GM12878 (cell line): Measurements from ENCODE around the gene DISC1.

ENCODE experiments used
- CREM ChIP-seq: IDR thresholded peaks from 2 replicates; pipeline ENCODE4 v1.6.1; 2014; ENCODE audit warnings: antibody characterized with exemption, low read depth
- CTCF ChIP-seq, 3 experiments: IDR thresholded peaks in 2 of 3; conservative IDR thresholded peaks in 1 of 3; 2 replicates each; pipeline ENCODE4 v1.5.1; 2011; ENCODE audit warnings: low read depth in 3 of 3, low read length in 3 of 3, mild to moderate bottlenecking in 3 of 3, control low read depth in 2 of 3, moderate library complexity in 2 of 3, inconsistent platforms in 1 of 3, mixed read lengths in 1 of 3; ENCODE audit not compliant: control insufficient read depth in 2 of 3, insufficient read depth in 1 of 3; ENCODE audit errors: extremely low read depth in 1 of 3
- ETV6 ChIP-seq, 2 experiments: fragments of 450-650 bp in 1 of 2; IDR thresholded peaks in 1 of 2; conservative IDR thresholded peaks in 1 of 2; 2 replicates each; pipeline ENCODE4 v1.6.1; 2014; ENCODE audit warnings: antibody characterized with exemption in 1 of 2, borderline replicate concordance in 1 of 2, low read depth in 1 of 2, mild to moderate bottlenecking in 1 of 2, moderate library complexity in 1 of 2
- HDAC2 ChIP-seq: fragments of 200-600 bp; sonication (generic); IDR thresholded peaks from 2 replicates; pipeline ENCODE4 v1.6.1; 2017
- MAX ChIP-seq: IDR thresholded peaks from 2 replicates; pipeline ENCODE4 v1.6.1; 2012; ENCODE audit warnings: low read depth, low read length, improper control_type of control experiment
- NR2F1 ChIP-seq: fragments of 450-650 bp; conservative IDR thresholded peaks from 2 replicates; pipeline ENCODE4 v1.6.1; 2017; ENCODE audit warnings: mild to moderate bottlenecking
- POLR2A ChIP-seq: IDR thresholded peaks from 2 replicates; pipeline ENCODE4 v1.6.1; 2011; ENCODE audit warnings: low read depth, mild to moderate bottlenecking, low read length
- POLR2AphosphoS5 ChIP-seq: IDR thresholded peaks from 2 replicates; pipeline ENCODE4 v1.6.1; 2011; ENCODE audit warnings: mild to moderate bottlenecking, low read length, inconsistent platforms
- RAD51 ChIP-seq: fragments of 450-650 bp; IDR thresholded peaks from 2 replicates; pipeline ENCODE4 v1.6.1; 2016; ENCODE audit warnings: moderate library complexity, mild to moderate bottlenecking, inconsistent platforms
- TAF1 ChIP-seq: IDR thresholded peaks from 2 replicates; pipeline ENCODE4 v1.6.1; 2011; ENCODE audit warnings: mild to moderate bottlenecking, low read depth, low read length, borderline replicate concordance
- USF2 ChIP-seq: IDR thresholded peaks from 2 replicates; pipeline ENCODE4 v1.6.1; 2011; ENCODE audit warnings: low read depth, low read length, improper control_type of control experiment, borderline replicate concordance
- ZNF384 ChIP-seq: IDR thresholded peaks from 2 replicates; pipeline ENCODE4 v1.6.1; 2012; ENCODE audit warnings: low read depth, mild to moderate bottlenecking, low read length, improper control_type of control experiment, borderline replicate concordance

GRCh38 chr1:232040260-232040659, 413.7 kb downstream of the DISC1 start:
- TF ChIP-seq ETV6 (conservative IDR thresholded peaks at IDR 0.05 in 1 of 2, IDR thresholded peaks at IDR 0.05 in 1 of 2; ENCODE audit: borderline replicate concordance in 1 of 2, low read depth in 1 of 2) (no peak), HDAC2 (no peak), USF2 (no peak), POLR2A (no peak), POLR2AphosphoS5 (no peak), RAD51 (no peak), CTCF (IDR thresholded peaks at IDR 0.05 in 2 of 3, conservative IDR thresholded peaks at IDR 0.05 in 1 of 3; ENCODE audit: control insufficient read depth in 2 of 3, extremely low read depth in 1 of 3, insufficient read depth in 1 of 3, low read depth in 3 of 3, low read length in 3 of 3) (no peak), TAF1 (no peak), MAX (no peak), NR2F1 (no peak), ZNF384 (no peak), CREM (no peak)
